ENCODE results near the gene SFTPB. TPM values are rescaled to one million over a fixed set of nuclear protein-coding genes. Genes with fewer than 3 reads are reported as not detected.

SFTPB gene
- total RNA-seq, 1 donor from 2014 or later, result not detected

DNA sequence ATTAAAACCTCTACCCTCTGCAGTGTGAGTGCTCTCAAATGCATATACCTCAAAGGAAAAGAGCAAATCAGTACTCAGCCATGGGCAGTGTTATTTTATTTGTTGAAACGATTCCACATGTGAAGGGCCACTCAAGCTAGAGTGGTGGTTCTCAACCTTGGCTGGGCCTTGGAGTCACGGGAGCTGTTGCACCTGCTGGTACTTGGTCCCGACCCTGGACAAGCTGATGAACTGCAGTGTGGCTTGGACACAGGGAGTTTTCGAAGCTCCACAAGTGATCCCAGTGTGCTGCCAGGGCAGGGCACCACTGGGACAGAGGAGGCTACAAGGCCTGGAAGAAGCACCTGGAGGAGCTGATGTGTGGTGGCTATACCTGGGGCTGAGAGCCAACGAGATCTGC lies 45.8 kb upstream of the SFTPB start:
- intact Hi-C loops (cut with micrococcal nuclease), result no loop called here

DNA sequence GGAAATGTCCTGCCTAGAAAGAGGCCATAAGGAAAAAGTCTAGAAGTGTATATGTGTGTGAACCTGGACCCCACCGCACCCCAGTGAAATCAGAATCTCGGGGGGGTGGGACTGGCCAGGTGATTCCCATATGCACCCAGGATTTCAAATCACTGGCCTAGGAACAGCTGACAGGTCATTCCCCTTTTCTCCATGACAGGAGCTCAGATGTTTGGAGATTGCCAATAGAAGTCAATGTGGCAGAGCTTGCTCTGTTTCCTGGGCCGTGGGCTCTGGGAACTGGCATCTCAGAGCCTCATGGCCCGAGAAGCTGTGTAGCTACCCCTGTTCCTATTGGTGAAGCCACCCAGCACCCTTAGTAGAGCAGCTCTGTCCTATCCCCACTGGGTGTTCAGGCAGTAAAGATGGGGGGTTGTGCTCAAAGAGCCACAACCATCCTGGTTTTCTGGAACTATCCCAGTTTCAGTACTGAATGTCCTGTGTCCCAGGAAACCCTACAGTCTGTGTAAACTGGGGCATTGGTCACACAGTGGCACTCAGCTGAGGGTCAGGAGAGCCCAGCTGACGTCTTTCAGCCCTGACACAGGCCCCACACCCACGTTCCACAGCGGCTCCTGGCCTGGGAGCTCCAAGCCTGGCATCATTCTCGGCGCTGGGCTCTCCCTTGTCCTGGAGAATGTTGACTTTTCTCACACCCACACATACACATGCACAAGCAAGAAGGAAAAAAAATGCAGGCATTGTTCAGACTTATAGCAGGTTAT lies 45.0 kb upstream of the SFTPB start:
- Histone ChIP-seq H3K9me3 (replicated peaks) (no peaks in the 10 kb centered on the region), H3K27ac (replicated peaks) (peak overlapping the region; percentile 94), H3K27me3 (ENCODE audit: low read depth) (no peaks in the 10 kb centered on the region), H3K4me3 (no peak overlapping the region), H3K4me1 (peaks cover 64% of the 10 kb centered on the region), H3K36me3 (no peaks in the 10 kb centered on the region)
- intact Hi-C loops (cut with micrococcal nuclease), result no loop called here
- DNase-seq, result peak; percentile 75
- TF ChIP-seq, protein P1, sequence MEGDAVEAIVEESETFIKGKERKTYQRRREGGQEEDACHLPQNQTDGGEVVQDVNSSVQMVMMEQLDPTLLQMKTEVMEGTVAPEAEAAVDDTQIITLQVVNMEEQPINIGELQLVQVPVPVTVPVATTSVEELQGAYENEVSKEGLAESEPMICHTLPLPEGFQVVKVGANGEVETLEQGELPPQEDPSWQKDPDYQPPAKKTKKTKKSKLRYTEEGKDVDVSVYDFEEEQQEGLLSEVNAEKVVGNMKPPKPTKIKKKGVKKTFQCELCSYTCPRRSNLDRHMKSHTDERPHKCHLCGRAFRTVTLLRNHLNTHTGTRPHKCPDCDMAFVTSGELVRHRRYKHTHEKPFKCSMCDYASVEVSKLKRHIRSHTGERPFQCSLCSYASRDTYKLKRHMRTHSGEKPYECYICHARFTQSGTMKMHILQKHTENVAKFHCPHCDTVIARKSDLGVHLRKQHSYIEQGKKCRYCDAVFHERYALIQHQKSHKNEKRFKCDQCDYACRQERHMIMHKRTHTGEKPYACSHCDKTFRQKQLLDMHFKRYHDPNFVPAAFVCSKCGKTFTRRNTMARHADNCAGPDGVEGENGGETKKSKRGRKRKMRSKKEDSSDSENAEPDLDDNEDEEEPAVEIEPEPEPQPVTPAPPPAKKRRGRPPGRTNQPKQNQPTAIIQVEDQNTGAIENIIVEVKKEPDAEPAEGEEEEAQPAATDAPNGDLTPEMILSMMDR (IDR thresholded peaks at IDR 0.05; ENCODE audit: borderline replicate concordance), result no peak

More for the DNA sequence above, 45.8 kb upstream of the SFTPB start:
- Histone ChIP-seq H3K36me3 (no peaks in the 10 kb centered on the region), H3K27me3 (ENCODE audit: low read depth) (no peaks in the 10 kb centered on the region), H3K27ac (replicated peaks) (peak overlapping the region; percentile 94), H3K4me3 (no peak overlapping the region), H3K9me3 (replicated peaks) (no peaks in the 10 kb centered on the region), H3K4me1 (peaks cover 56% of the 10 kb centered on the region)
- TF ChIP-seq, protein P1 (IDR thresholded peaks at IDR 0.05; ENCODE audit: borderline replicate concordance), result no peak
- DNase-seq, result peak; percentile 46

DNA sequence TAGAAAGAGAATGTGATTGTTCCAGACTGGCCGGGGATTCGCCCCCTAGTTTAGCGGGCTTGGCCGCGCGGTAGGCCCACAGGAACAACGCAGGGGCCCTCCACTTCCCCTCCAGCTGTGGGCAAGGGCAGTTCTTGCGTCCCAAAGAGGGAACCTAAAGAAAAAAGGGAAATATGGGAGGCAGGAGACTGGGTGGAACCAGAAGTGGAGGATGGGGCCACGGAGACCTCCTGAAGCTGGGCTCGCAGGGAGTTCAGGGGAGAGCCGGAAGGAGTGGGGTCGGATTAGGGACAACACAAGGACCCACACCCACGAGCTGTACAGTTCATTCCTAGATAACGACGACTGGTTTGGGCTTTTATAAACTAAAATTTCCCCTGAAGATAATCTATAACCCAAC lies 44.3 kb upstream of the SFTPB start:
- TF ChIP-seq, protein P1 (IDR thresholded peaks at IDR 0.05; ENCODE audit: borderline replicate concordance), result no peak
- Histone ChIP-seq H3K4me3 (no peak overlapping the region), H3K36me3 (no peaks in the 10 kb centered on the region), H3K4me1 (peaks cover 71% of the 10 kb centered on the region), H3K27ac (replicated peaks) (peak overlapping the region; percentile 94), H3K9me3 (replicated peaks) (no peaks in the 10 kb centered on the region), H3K27me3 (ENCODE audit: low read depth) (no peaks in the 10 kb centered on the region)
- DNase-seq, result peak; percentile 38
- intact Hi-C loops (cut with micrococcal nuclease), result no loop called here

DNA sequence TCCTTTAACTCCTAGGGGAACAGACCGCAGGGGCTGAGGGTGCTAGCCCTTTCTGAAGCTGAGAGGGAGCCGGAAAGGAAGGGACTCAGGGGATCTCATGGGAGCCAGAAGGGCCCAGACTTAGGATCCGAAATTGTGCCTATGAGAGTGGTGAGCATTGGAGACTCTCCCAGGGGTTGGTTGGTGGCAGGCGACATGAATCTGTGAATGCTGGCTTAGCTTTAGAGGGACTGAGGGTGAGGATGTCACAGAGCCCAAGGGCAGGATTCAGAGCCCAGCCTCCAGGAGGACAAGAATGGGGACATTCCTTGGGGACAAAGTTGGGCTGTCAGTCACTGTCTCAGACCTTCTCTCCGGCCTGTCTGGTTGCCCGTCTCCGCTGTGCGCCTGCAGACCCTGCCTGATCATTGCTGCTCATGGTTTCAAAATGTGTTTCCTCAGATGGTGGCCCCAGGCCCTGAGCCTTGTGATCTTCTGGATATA lies 43.6 kb upstream of the SFTPB start:
- Histone ChIP-seq H3K27me3 (ENCODE audit: low read depth) (no peaks in the 10 kb centered on the region), H3K27ac (replicated peaks) (peak overlapping the region; percentile 94)
- TF ChIP-seq, protein P1 (IDR thresholded peaks at IDR 0.05; ENCODE audit: borderline replicate concordance), result no peak

DNA sequence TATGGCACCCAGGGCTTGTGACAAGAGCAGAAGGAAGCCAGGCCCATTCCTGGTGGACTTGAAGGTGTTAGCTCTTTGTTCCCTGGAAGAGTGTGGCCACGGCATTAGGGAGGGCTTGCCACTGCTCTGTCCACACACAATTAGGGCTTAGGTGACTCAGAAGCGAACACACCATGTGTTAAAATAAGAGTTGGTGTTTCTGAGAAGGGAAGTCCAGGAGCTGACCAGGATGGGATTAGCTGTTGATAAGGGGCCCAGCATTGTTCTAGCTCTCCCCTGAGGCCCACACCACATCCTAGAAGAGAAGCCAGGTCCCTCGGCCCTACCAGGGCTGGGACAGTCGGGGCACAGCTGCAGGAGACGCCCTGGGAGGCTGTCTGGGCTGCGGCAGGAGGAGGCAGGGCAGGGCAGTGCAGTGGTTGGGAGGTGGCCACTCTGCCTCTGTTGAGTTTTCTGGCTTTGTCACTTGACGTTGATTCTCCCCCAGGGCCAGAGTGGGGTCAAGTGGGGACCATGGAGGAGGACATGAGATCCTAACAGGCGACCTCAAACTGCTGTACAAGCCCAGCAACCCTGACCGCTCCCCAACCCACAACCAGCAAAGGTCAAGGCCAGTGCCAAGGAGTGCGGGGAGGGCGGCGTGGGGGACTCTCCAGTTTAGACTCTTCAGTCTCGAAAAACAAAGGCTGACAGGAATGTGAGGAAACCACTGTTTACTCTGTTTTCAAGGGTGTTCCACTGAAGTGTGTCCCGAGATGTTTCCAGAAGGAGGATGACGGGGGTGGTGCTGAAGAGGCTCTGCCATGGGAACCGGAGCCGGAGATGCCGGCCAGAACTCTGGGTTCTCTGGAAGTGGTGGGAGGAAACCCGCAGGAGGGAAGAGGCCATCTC lies 42.9 kb upstream of the SFTPB start:
- DNase-seq, result peak; percentile 62
- intact Hi-C loops (cut with micrococcal nuclease), result no loop called here
- Histone ChIP-seq H3K4me3 (peak overlapping the region; percentile 45), H3K4me1 (peaks cover 85% of the 10 kb centered on the region), H3K9me3 (replicated peaks) (no peaks in the 10 kb centered on the region), H3K27me3 (ENCODE audit: low read depth) (no peaks in the 10 kb centered on the region), H3K27ac (replicated peaks) (peak overlapping the region; percentile 94), H3K36me3 (no peaks in the 10 kb centered on the region)
- TF ChIP-seq, protein P1 (IDR thresholded peaks at IDR 0.05; ENCODE audit: borderline replicate concordance), result no peak

More for the DNA sequence above, 43.6 kb upstream of the SFTPB start:
- DNase-seq, result no peak
- intact Hi-C loops (cut with micrococcal nuclease), result no loop called here
- Histone ChIP-seq H3K4me3 (peak overlapping the region; percentile 45), H3K4me1 (peaks cover 78% of the 10 kb centered on the region), H3K36me3 (no peaks in the 10 kb centered on the region), H3K9me3 (replicated peaks) (no peaks in the 10 kb centered on the region)
